Activated CD8-positive, alpha-beta T cell treated with anti-CD3 and anti-CD28 coated beads, Interleukin-2, amount 10 ng/mL, durations not matched to agents 7 days and 5 days (primary cell): ENCODE data around the gene KYNU. TPM values are rescaled to one million over a fixed set of nuclear protein-coding genes. Genes with fewer than 3 reads are reported as not detected.
"Not testable (repeated sequence)": the region's sequence is repeated elsewhere in the genome, so short reads cannot be mapped to it uniquely, and the experiment has no call there.

Experiments
- ATAC-seq: fragments of 150-1000 bp; cut with Tn5 transposase; one replicate; pipeline ENCODE4 v1.10.0; 2021; ENCODE audit warnings: moderate library complexity
- CTCF ChIA-PET: fragments of 350-600 bp; sonication (Branson Sonifier 250); formaldehyde crosslinking; loops from one replicate; lab custom pipeline; 2021; ENCODE audit warnings: antibody characterized with exemption; lab: Charles Lee
- POLR2A ChIA-PET: fragments of 350-600 bp; sonication (Branson Sonifier 250); formaldehyde crosslinking; loops from one replicate; lab custom pipeline; 2021; ENCODE audit warnings: antibody characterized with exemption; lab: Charles Lee
- DNase-seq: peaks from one replicate; pipeline ENCODE4 v3.0.0-alpha.2; 2020
- H3K27ac Mint-ChIP-seq: one replicate; pipeline ENCODE4 v1.8.0; 2021; ENCODE audit warnings: mild to moderate bottlenecking, mixed read lengths
- H3K27me3 Mint-ChIP-seq: one replicate; pipeline ENCODE4 v1.8.0; 2021; ENCODE audit warnings: low read depth, mixed read lengths
- H3K36me3 Mint-ChIP-seq: one replicate; pipeline ENCODE4 v1.8.0; 2021; ENCODE audit warnings: low read depth, mixed read lengths
- H3K4me1 Mint-ChIP-seq: one replicate; pipeline ENCODE4 v1.8.0; 2021; ENCODE audit warnings: low read depth, mixed read lengths
- H3K4me3 Mint-ChIP-seq: one replicate; pipeline ENCODE4 v1.8.0; 2021; ENCODE audit warnings: mild to moderate bottlenecking, mixed read lengths
- H3K9me3 Mint-ChIP-seq: one replicate; pipeline ENCODE4 v1.8.0; 2022; ENCODE audit warnings: mixed read lengths; ENCODE audit not compliant: insufficient read depth
- total RNA-seq, 2 experiments: library from RNA; stranded (reverse); gene quantifications; one replicate each; pipeline ENCODE4 v1.2.3, GENCODE V29; 2021

Gene KYNU
- total RNA-seq, 2 experiments from 2014 or later: not detected

- no peak for DNase-seq
- Mint-ChIP-seq H3K36me3 (no peaks in the 10 kb centered on the region), H3K27ac (no peak overlapping the region), H3K4me1 (no peaks in the 10 kb centered on the region), H3K27me3 (no peaks in the 10 kb centered on the region), H3K4me3 (no peak overlapping the region), H3K9me3 (no peaks in the 10 kb centered on the region)
- CTCF ChIA-PET: no interaction called here
- no peak for ATAC-seq
- POLR2A ChIA-PET: no interaction called here
Observed at GRCh38 chr2:142862847-142863246, 14.6 kb upstream of the KYNU start.

GRCh38 chr2:142863485-142863961 lies 13.9 kb upstream of the KYNU start:
- Mint-ChIP-seq H3K27me3 (no peaks in the 10 kb centered on the region), H3K27ac (no peak overlapping the region), H3K9me3 (no peaks in the 10 kb centered on the region), H3K4me3 (no peak overlapping the region), H3K4me1 (no peaks in the 10 kb centered on the region), H3K36me3 (no peaks in the 10 kb centered on the region)
- DNase-seq: no peak
- ChIA-PET CTCF (no interaction called here), POLR2A (no interaction called here)
- no peak for ATAC-seq

GRCh38 chr2:142864605-142865004 lies 12.9 kb upstream of the KYNU start:
- not testable (repeated sequence) for H3K36me3 Mint-ChIP-seq, H3K9me3 Mint-ChIP-seq

GRCh38 chr2:142865924-142866323 lies 11.5 kb upstream of the KYNU start:
- Mint-ChIP-seq H3K36me3 (no peaks in the 10 kb centered on the region), H3K4me1 (no peaks in the 10 kb centered on the region), H3K9me3 (no peaks in the 10 kb centered on the region), H3K4me3 (no peak overlapping the region), H3K27ac (no peak overlapping the region), H3K27me3 (no peaks in the 10 kb centered on the region)
- ATAC-seq (no peak), DNase-seq (no peak)
- ChIA-PET CTCF (no interaction called here), POLR2A (no interaction called here)

More at GRCh38 chr2:142864605-142865004, 12.9 kb upstream of the KYNU start:
- CTCF ChIA-PET: interaction anchor here (0.6 kb wide), 1 partner anchor 90 kb away, joined by 3 read pairs; no protein-coding TSS in a partner anchor
- H3K4me1 Mint-ChIP-seq, H3K27ac Mint-ChIP-seq, POLR2A ChIA-PET, ATAC-seq, H3K4me3 Mint-ChIP-seq, H3K27me3 Mint-ChIP-seq, DNase-seq: not testable (repeated sequence)

GRCh38 chr2:142866426-142866825 lies 11.0 kb upstream of the KYNU start:
- ChIA-PET POLR2A (no interaction called here), CTCF (no interaction called here)
- no peaks in the 10 kb centered on the region for H3K4me1 Mint-ChIP-seq

GRCh38 chr2:142867136-142867535 lies 10.3 kb upstream of the KYNU start:
- ChIA-PET CTCF (no interaction called here), POLR2A (no interaction called here)
- no peak for ATAC-seq
- no peak for DNase-seq
- Mint-ChIP-seq H3K4me3 (no peak overlapping the region), H3K4me1 (no peaks in the 10 kb centered on the region), H3K27me3 (no peaks in the 10 kb centered on the region), H3K27ac (no peak overlapping the region), H3K36me3 (no peaks in the 10 kb centered on the region), H3K9me3 (no peaks in the 10 kb centered on the region)

More at GRCh38 chr2:142866426-142866825, 11.0 kb upstream of the KYNU start:
- ATAC-seq (no peak), DNase-seq (no peak)
- no peaks in the 10 kb centered on the region for H3K9me3 Mint-ChIP-seq
- no peak overlapping the region for H3K27ac Mint-ChIP-seq
- no peak overlapping the region for H3K4me3 Mint-ChIP-seq
- H3K27me3 Mint-ChIP-seq: no peaks in the 10 kb centered on the region
- no peaks in the 10 kb centered on the region for H3K36me3 Mint-ChIP-seq

- ChIA-PET POLR2A (no interaction called here), CTCF (no interaction called here)
- H3K27me3 Mint-ChIP-seq: no peaks in the 10 kb centered on the region
- DNase-seq (no peak), ATAC-seq (no peak)
- H3K4me1 Mint-ChIP-seq: no peaks in the 10 kb centered on the region
- no peaks in the 10 kb centered on the region for H3K9me3 Mint-ChIP-seq
- H3K27ac Mint-ChIP-seq: no peak overlapping the region
- H3K36me3 Mint-ChIP-seq: no peaks in the 10 kb centered on the region
- no peak overlapping the region for H3K4me3 Mint-ChIP-seq
Observed at GRCh38 chr2:142868229-142868762, 9.2 kb upstream of the KYNU start.

GRCh38 chr2:142869065-142869460 lies 8.4 kb upstream of the KYNU start:
- H3K36me3 Mint-ChIP-seq, H3K27ac Mint-ChIP-seq, DNase-seq, CTCF ChIA-PET, H3K27me3 Mint-ChIP-seq, ATAC-seq, H3K4me1 Mint-ChIP-seq, H3K4me3 Mint-ChIP-seq, POLR2A ChIA-PET, H3K9me3 Mint-ChIP-seq: not testable (repeated sequence)

- H3K4me1 Mint-ChIP-seq: no peaks in the 10 kb centered on the region
- H3K27me3 Mint-ChIP-seq: no peaks in the 10 kb centered on the region
- DNase-seq (no peak), ATAC-seq (no peak)
- ChIA-PET POLR2A (no interaction called here), CTCF (no interaction called here)
- H3K27ac Mint-ChIP-seq: no peak overlapping the region
- no peak overlapping the region for H3K4me3 Mint-ChIP-seq
- no peaks in the 10 kb centered on the region for H3K36me3 Mint-ChIP-seq
- H3K9me3 Mint-ChIP-seq: no peaks in the 10 kb centered on the region
Observed at GRCh38 chr2:142869461-142870106, 7.9 kb upstream of the KYNU start.

- Mint-ChIP-seq H3K36me3 (no peaks in the 10 kb centered on the region), H3K9me3 (no peaks in the 10 kb centered on the region), H3K4me1 (no peaks in the 10 kb centered on the region), H3K27me3 (no peaks in the 10 kb centered on the region), H3K27ac (no peak overlapping the region), H3K4me3 (no peak overlapping the region)
- ATAC-seq: no peak
- no peak for DNase-seq
- CTCF ChIA-PET: no interaction called here
- POLR2A ChIA-PET: interaction anchor here (0.7 kb wide), 1 partner anchor 128 kb away, joined by 3 read pairs; no protein-coding TSS in a partner anchor
Observed at GRCh38 chr2:142870526-142870925, 6.9 kb upstream of the KYNU start.

GRCh38 chr2:142871396-142871795 lies 6.1 kb upstream of the KYNU start:
- H3K36me3 Mint-ChIP-seq: no peaks in the 10 kb centered on the region
- H3K9me3 Mint-ChIP-seq: no peaks in the 10 kb centered on the region
- no peak overlapping the region for H3K27ac Mint-ChIP-seq
- DNase-seq: no peak
- H3K4me1 Mint-ChIP-seq: no peaks in the 10 kb centered on the region
- POLR2A ChIA-PET: no interaction called here
- H3K4me3 Mint-ChIP-seq: no peak overlapping the region
- ATAC-seq: no peak
- CTCF ChIA-PET: no interaction called here
- H3K27me3 Mint-ChIP-seq: no peaks in the 10 kb centered on the region

- no peak overlapping the region for H3K4me3 Mint-ChIP-seq
- DNase-seq (no peak), ATAC-seq (no peak)
- H3K4me1 Mint-ChIP-seq: no peaks in the 10 kb centered on the region
- H3K9me3 Mint-ChIP-seq: no peaks in the 10 kb centered on the region
- ChIA-PET CTCF (no interaction called here), POLR2A (interaction anchor here (1.1 kb wide), 1 partner anchor 16 kb away, joined by 3 read pairs; no protein-coding TSS in a partner anchor)
- H3K36me3 Mint-ChIP-seq: no peaks in the 10 kb centered on the region
- no peak overlapping the region for H3K27ac Mint-ChIP-seq
- no peaks in the 10 kb centered on the region for H3K27me3 Mint-ChIP-seq
Observed at GRCh38 chr2:142872882-142873724, 4.4 kb upstream of the KYNU start.
